MM.1S (cell line): Measurements from ENCODE around the gene TNRC6C.

Source experiments
- DNase-seq: peaks from one replicate; pipeline ENCODE4 v3.0.0-alpha.2; 2015
- H2AFZ ChIP-seq: fragments of 300-600 bp; sonication (generic); 2 replicates; pipeline ENCODE4 v1.6.0; 2016; ENCODE audit warnings: antibody characterized with exemption, low read length
- H3F3A ChIP-seq: fragments of 300-600 bp; sonication (generic); 2 replicates; pipeline ENCODE4 v1.6.1; 2016; ENCODE audit warnings: mild to moderate bottlenecking, antibody characterized with exemption, low read length, moderate library complexity, mixed read lengths; ENCODE audit not compliant: insufficient read depth
- H3K27ac ChIP-seq: fragments of 300-600 bp; sonication (generic); 2 replicates; pipeline ENCODE4 v1.5.1; 2016; ENCODE audit warnings: mild to moderate bottlenecking, low read length
- H3K27me3 ChIP-seq: fragments of 300-600 bp; sonication (generic); replicated peaks from 2 replicates; pipeline ENCODE4 v1.6.0; 2016; ENCODE audit warnings: low read length; ENCODE audit not compliant: insufficient read depth
- H3K36me3 ChIP-seq: fragments of 300-600 bp; sonication (generic); replicated peaks from 2 replicates; pipeline ENCODE4 v1.6.1; 2016; ENCODE audit warnings: mild to moderate bottlenecking, low read length, mixed read lengths; ENCODE audit not compliant: insufficient read depth
- H3K4me1 ChIP-seq: fragments of 300-600 bp; sonication (generic); 2 replicates; pipeline ENCODE4 v1.6.1; 2016; ENCODE audit warnings: low read length, mixed read lengths
- H3K4me2 ChIP-seq: fragments of 300-600 bp; sonication (generic); 2 replicates; pipeline ENCODE4 v1.6.0; 2016; ENCODE audit warnings: low read depth, low read length
- H3K4me3 ChIP-seq: fragments of 300-600 bp; sonication (generic); 2 replicates; pipeline ENCODE4 v1.5.1; 2016; ENCODE audit warnings: low read length, mixed read lengths
- H3K79me2 ChIP-seq: fragments of 300-600 bp; sonication (generic); 2 replicates; pipeline ENCODE4 v1.6.1; 2016; ENCODE audit warnings: mixed run types, low read length, mixed read lengths
- H3K9ac ChIP-seq: fragments of 300-600 bp; sonication (generic); 2 replicates; pipeline ENCODE4 v1.6.1; 2016; ENCODE audit warnings: low read length, mixed read lengths
- H3K9me2 ChIP-seq: fragments of 300-600 bp; sonication (generic); replicated peaks from 2 replicates; pipeline ENCODE4 v1.6.1; 2016; ENCODE audit warnings: mild to moderate bottlenecking, low read length, mixed read lengths; ENCODE audit not compliant: insufficient read depth
- H3K9me3 ChIP-seq: fragments of 300-600 bp; sonication (generic); replicated peaks from 2 replicates; pipeline ENCODE4 v1.6.1; 2016; ENCODE audit warnings: mild to moderate bottlenecking, low read length, mixed read lengths; ENCODE audit not compliant: insufficient read depth
- H4K20me1 ChIP-seq: fragments of 300-600 bp; sonication (generic); 2 replicates; pipeline ENCODE4 v1.6.1; 2016; ENCODE audit warnings: mild to moderate bottlenecking, low read length, moderate library complexity, mixed read lengths; ENCODE audit not compliant: insufficient read depth
- CTCF ChIP-seq: fragments of 300-600 bp; sonication (generic); IDR thresholded peaks from 2 replicates; pipeline ENCODE4 v1.5.1; 2016; ENCODE audit warnings: antibody characterized with exemption, low read length, mixed read lengths
- EZH2 ChIP-seq: fragments of 300-600 bp; sonication (generic); optimal IDR thresholded peaks from 2 replicates; pipeline ENCODE3; 2017; ENCODE audit warnings: low read depth, mild to moderate bottlenecking, antibody characterized with exemption, low read length, mixed read lengths
- EZH2phosphoT487 ChIP-seq: fragments of 300-600 bp; sonication (generic); IDR thresholded peaks from 2 replicates; pipeline ENCODE4 v1.6.1; 2018; ENCODE audit warnings: antibody characterized with exemption, low read length

TNRC6C gene

GRCh38 chr17:78125976-78126894 lies 167.7 kb downstream of the TNRC6C start:
- H3K27ac ChIP-seq = peak overlapping the region; percentile 73; the same call in 1 of the 2 replicates
- peak overlapping the region; percentile 88 for H3K4me2 ChIP-seq
- no peaks in the 10 kb centered on the region for H3K9me2 ChIP-seq
- H3K79me2 ChIP-seq = peaks cover 77% of the 10 kb centered on the region
- H3K4me1 ChIP-seq = peaks cover 51% of the 10 kb centered on the region
- TF ChIP-seq EZH2 (no peak), EZH2phosphoT487 (no peak), CTCF (no peak)
- peaks cover 32% of the 10 kb centered on the region for H3F3A ChIP-seq
- H3K9me3 ChIP-seq = no peaks in the 10 kb centered on the region
- no peaks in the 10 kb centered on the region for H3K27me3 ChIP-seq
- no peaks in the 10 kb centered on the region for H4K20me1 ChIP-seq
- H3K4me3 ChIP-seq = peak overlapping the region; percentile 96
- H3K36me3 ChIP-seq = 0 out of 2 replicates have a peak, but pooled peaks cover 6% of the 10 kb centered on the region
- peak overlapping the region; percentile 93; the same call in 1 of the 2 replicates for H3K9ac ChIP-seq
- DNase-seq = no peak
- H2AFZ ChIP-seq = no peak overlapping the region

DNA sequence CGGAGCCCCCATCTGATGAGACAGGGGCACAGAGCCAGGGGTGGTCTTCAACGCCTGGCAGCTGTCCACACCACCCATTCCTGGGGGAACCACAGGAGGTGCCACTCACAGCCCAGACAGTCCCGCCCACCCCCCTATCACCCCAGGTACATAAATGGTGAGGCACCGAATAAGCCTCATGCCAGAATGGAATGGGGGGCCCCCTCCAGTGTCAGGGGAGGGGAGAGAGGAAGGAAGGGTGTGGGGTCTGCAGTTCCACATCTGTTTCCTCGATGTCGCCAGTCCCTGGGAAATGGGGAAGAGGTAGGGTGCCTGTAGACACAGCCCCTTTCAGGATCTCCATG lies 168.4 kb downstream of the TNRC6C start:
- Histone ChIP-seq H3K4me1 (peaks cover 46% of the 10 kb centered on the region), H3F3A (peaks cover 29% of the 10 kb centered on the region), H3K27me3 (no peaks in the 10 kb centered on the region), H3K36me3 (0 out of 2 replicates have a peak, but pooled peaks cover 6% of the 10 kb centered on the region), H3K9ac (peak overlapping the region; percentile 93; the same call in 1 of the 2 replicates), H3K9me3 (no peaks in the 10 kb centered on the region), H4K20me1 (no peaks in the 10 kb centered on the region), H3K4me3 (peak overlapping the region; percentile 96), H2AFZ (no peak overlapping the region), H3K27ac (peak overlapping the region; percentile 73; the same call in 1 of the 2 replicates), H3K79me2 (peaks cover 81% of the 10 kb centered on the region), H3K9me2 (no peaks in the 10 kb centered on the region), H3K4me2 (peak overlapping the region; percentile 88)
- no peak for TF ChIP-seq CTCF
- no peak for TF ChIP-seq EZH2phosphoT487
- TF ChIP-seq EZH2 = no peak
- DNase-seq = no peak

GRCh38 chr17:78127239-78127887 lies 168.9 kb downstream of the TNRC6C start:
- Histone ChIP-seq H3K9me2 (no peaks in the 10 kb centered on the region), H3K36me3 (0 out of 2 replicates have a peak, but pooled peaks cover 6% of the 10 kb centered on the region), H3K79me2 (peaks cover 81% of the 10 kb centered on the region), H3K9me3 (no peaks in the 10 kb centered on the region), H4K20me1 (no peaks in the 10 kb centered on the region), H3K4me2 (peak overlapping the region; percentile 88), H3K27ac (peak overlapping the region; percentile 73), H3K4me1 (peaks cover 42% of the 10 kb centered on the region), H3F3A (peaks cover 28% of the 10 kb centered on the region), H3K9ac (peak overlapping the region; percentile 93), H3K27me3 (no peaks in the 10 kb centered on the region), H3K4me3 (peak overlapping the region; percentile 96), H2AFZ (no peak overlapping the region)
- TF ChIP-seq CTCF (no peak), EZH2 (no peak), EZH2phosphoT487 (no peak)
- peak; percentile 90 for DNase-seq
